NCI-H526 (cell line): Measurements from ENCODE around the gene FUCA1.
"Not testable (repeated sequence)": the region's sequence is repeated elsewhere in the genome, so short reads cannot be mapped to it uniquely, and the experiment has no call there.

Experiments used
- DNase-seq, 2 experiments: peaks; one replicate each; lab custom pipeline; 2025; lab: John Stamatoyannopoulos, UW

FUCA1 gene

GRCh38 chr1:23837908-23838307 is 30.2 kb downstream of the FUCA1 start:
- DNase-seq: no peak

- DNase-seq: no peak
Measured at GRCh38 chr1:23836037-23836436, 32.1 kb downstream of the FUCA1 start.

GRCh38 chr1:23834156-23834555 is 33.9 kb downstream of the FUCA1 start:
- not testable (repeated sequence) for DNase-seq

- DNase-seq: no peak
Measured at GRCh38 chr1:23827717-23828116, 40.4 kb downstream of the FUCA1 start.

GRCh38 chr1:23826590-23826989 is 41.5 kb downstream of the FUCA1 start:
- DNase-seq: not testable (repeated sequence)

- DNase-seq: peak in 1 of 2 experiments; percentile 14
Measured at GRCh38 chr1:23825762-23826522, 42.1 kb downstream of the FUCA1 start.

- DNase-seq: peak; percentile 82 to 95
Measured at GRCh38 chr1:23825076-23825761, 42.9 kb downstream of the FUCA1 start, which contains the start of gene HMGCL. TSS of gene HMGCL (minus strand) at chr1:23825429. CDS start at chr1:23825415, 14 bp downstream.

GRCh38 chr1:23824711-23825075 is 43.4 kb downstream of the FUCA1 start:
- DNase-seq: no peak

GRCh38 chr1:23823767-23824166 is 44.3 kb downstream of the FUCA1 start:
- no peak for DNase-seq

- no peak for DNase-seq
Measured at GRCh38 chr1:23817633-23818032, 50.5 kb downstream of the FUCA1 start.

GRCh38 chr1:23816906-23817305 is 51.2 kb downstream of the FUCA1 start:
- DNase-seq: no peak

GRCh38 chr1:23816361-23816760 is 51.7 kb downstream of the FUCA1 start:
- no peak for DNase-seq

GRCh38 chr1:23814016-23814415 is 54.1 kb downstream of the FUCA1 start:
- no peak for DNase-seq

- DNase-seq: peak in 1 of 2 experiments; percentile 57
Measured at GRCh38 chr1:23810818-23811540, 57.1 kb downstream of the FUCA1 start.

- DNase-seq: peak; percentile 55 to 79
Measured at GRCh38 chr1:23809751-23810171, 58.3 kb downstream of the FUCA1 start.

- no peak for DNase-seq
Measured at GRCh38 chr1:23807453-23807852, 60.6 kb downstream of the FUCA1 start.

- DNase-seq: no peak
Measured at GRCh38 chr1:23806280-23806679, 61.8 kb downstream of the FUCA1 start.

GRCh38 chr1:23805025-23805424 is 63.1 kb downstream of the FUCA1 start:
- DNase-seq: no peak

- no peak for DNase-seq
Measured at GRCh38 chr1:23804183-23804835, 63.8 kb downstream of the FUCA1 start.

GRCh38 chr1:23803674-23804073 is 64.4 kb downstream of the FUCA1 start:
- no peak for DNase-seq

- DNase-seq: not testable (repeated sequence)
Measured at GRCh38 chr1:23802809-23803342, 65.2 kb downstream of the FUCA1 start.

GRCh38 chr1:23801876-23802275 is 66.2 kb downstream of the FUCA1 start:
- DNase-seq: no peak
